ENCODE measurements around the gene COX17. TPM values are rescaled to one million over a fixed set of nuclear protein-coding genes. Genes with fewer than 3 reads are reported as not detected.

The COX17 gene
- total and polyA plus RNA-seq, 2 of the 13 experiments (the other 11 are each of a cell fraction or from before 2014, with no cell fraction given), result 41.4 to 51.0 TPM

DNA sequence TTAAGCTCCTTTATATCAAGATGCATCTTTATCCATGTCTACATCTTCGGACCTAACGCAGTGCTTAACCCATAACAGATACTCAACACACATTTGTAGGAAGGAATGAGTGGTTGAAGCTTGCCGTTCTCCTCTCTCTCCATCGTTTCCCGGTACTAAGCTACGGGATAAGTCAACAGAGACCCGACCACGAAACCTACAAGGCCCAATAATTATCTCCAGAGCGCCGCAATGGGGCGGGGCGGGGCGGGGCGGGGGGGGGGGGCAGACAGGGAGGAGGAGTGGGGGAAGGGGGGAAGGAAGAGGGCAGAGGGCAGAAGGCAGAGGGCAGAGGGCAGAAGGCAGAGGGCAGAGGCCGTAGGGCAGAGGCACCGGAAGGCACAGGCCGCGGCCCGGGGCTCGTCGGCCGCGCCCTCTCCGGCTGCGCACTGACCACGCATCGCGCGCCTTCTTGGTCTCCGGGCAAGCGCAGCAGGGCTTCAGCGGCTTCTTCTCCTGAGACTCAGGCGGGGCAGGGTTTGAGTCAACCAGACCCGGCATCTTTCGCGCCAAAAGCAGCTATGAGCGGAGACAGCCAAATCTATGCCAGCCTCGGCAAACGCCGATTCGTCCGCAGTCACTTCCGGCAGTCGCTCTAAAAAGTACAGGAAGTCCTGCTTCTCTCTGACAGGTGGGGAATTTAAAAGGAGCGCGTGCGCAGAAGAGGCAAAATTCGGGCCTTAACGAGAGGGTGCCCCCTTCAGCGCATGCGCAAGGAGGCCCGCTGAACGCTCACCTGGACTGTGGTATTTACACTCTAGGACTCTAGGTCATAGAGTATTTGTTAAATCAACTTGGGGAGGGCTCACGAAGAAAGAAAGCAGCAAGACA is at the start of gene COX17 (continued):
- TF ChIP-seq, protein P1, sequence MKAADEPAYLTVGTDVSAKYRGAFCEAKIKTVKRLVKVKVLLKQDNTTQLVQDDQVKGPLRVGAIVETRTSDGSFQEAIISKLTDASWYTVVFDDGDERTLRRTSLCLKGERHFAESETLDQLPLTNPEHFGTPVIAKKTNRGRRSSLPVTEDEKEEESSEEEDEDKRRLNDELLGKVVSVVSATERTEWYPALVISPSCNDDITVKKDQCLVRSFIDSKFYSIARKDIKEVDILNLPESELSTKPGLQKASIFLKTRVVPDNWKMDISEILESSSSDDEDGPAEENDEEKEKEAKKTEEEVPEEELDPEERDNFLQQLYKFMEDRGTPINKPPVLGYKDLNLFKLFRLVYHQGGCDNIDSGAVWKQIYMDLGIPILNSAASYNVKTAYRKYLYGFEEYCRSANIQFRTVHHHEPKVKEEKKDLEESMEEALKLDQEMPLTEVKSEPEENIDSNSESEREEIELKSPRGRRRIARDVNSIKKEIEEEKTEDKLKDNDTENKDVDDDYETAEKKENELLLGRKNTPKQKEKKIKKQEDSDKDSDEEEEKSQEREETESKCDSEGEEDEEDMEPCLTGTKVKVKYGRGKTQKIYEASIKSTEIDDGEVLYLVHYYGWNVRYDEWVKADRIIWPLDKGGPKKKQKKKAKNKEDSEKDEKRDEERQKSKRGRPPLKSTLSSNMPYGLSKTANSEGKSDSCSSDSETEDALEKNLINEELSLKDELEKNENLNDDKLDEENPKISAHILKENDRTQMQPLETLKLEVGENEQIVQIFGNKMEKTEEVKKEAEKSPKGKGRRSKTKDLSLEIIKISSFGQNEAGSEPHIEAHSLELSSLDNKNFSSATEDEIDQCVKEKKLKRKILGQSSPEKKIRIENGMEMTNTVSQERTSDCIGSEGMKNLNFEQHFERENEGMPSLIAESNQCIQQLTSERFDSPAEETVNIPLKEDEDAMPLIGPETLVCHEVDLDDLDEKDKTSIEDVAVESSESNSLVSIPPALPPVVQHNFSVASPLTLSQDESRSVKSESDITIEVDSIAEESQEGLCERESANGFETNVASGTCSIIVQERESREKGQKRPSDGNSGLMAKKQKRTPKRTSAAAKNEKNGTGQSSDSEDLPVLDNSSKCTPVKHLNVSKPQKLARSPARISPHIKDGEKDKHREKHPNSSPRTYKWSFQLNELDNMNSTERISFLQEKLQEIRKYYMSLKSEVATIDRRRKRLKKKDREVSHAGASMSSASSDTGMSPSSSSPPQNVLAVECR (CRISPR knock-in tag; IDR thresholded peaks at IDR 0.05; ENCODE audit: borderline replicate concordance), result peak; percentile 93
- peak; percentile 32; the same call in 1 of the 2 replicates for TF ChIP-seq LCORL (IDR thresholded peaks at IDR 0.05)
- no peak; the same call in none of the 2 replicates for TF ChIP-seq LCORL (CRISPR knock-in tag; IDR thresholded peaks at IDR 0.05)
- TF ChIP-seq, protein P2, sequence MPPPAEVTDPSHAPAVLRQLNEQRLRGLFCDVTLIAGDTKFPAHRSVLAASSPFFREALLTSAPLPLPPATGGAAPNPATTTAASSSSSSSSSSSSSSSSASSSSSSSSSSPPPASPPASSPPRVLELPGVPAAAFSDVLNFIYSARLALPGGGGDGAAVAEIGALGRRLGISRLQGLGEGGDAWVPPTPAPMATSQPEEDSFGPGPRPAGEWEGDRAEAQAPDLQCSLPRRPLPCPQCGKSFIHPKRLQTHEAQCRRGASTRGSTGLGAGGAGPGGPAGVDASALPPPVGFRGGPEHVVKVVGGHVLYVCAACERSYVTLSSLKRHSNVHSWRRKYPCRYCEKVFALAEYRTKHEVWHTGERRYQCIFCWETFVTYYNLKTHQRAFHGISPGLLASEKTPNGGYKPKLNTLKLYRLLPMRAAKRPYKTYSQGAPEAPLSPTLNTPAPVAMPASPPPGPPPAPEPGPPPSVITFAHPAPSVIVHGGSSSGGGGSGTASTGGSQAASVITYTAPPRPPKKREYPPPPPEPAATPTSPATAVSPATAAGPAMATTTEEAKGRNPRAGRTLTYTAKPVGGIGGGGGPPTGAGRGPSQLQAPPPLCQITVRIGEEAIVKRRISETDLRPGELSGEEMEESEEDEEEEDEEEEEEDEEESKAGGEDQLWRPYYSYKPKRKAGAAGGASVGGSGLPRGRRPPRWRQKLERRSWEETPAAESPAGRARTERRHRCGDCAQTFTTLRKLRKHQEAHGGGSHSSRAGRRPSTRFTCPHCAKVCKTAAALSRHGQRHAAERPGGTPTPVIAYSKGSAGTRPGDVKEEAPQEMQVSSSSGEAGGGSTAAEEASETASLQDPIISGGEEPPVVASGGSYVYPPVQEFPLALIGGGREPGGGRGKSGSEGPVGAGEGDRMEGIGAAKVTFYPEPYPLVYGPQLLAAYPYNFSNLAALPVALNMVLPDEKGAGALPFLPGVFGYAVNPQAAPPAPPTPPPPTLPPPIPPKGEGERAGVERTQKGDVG (CRISPR knock-in tag; IDR thresholded peaks at IDR 0.05; ENCODE audit: borderline replicate concordance), result no peak
- 0 out of 2 replicates have a peak, but pooled peaks have one; percentile 18 for TF ChIP-seq PITX1 (CRISPR knock-in tag; IDR thresholded peaks at IDR 0.05)
- peak; percentile 97 for TF ChIP-seq ELF4 (CRISPR knock-in tag; IDR thresholded peaks at IDR 0.05; ENCODE audit: borderline replicate concordance)
- TF ChIP-seq POLR2AphosphoS5 (IDR thresholded peaks at IDR 0.05; ENCODE audit: low read depth, low read length), result peak; percentile 63; the same call in 1 of the 2 replicates
- peak; percentile 76; the same call in 1 of the 2 replicates for TF ChIP-seq TGIF2 (CRISPR knock-in tag; IDR thresholded peaks at IDR 0.05)
- TF ChIP-seq DMAP1 (CRISPR knock-in tag; IDR thresholded peaks at IDR 0.05), result peak; percentile 87
- TF ChIP-seq ZSCAN31 (CRISPR knock-in tag; IDR thresholded peaks at IDR 0.05; ENCODE audit: low read depth), result peak; percentile 78; the same call in 1 of the 2 replicates
- TF ChIP-seq ZNF558 (CRISPR knock-in tag; IDR thresholded peaks at IDR 0.05; ENCODE audit: borderline replicate concordance), result peak; percentile 49; the same call in 1 of the 2 replicates
- 0 out of 2 replicates have a peak, but pooled peaks have one; percentile 24 for TF ChIP-seq CREB1 (IDR thresholded peaks at IDR 0.05)
- peak; percentile 54; the same call in 1 of the 2 replicates for TF ChIP-seq CREB1 (CRISPR knock-in tag; IDR thresholded peaks at IDR 0.05)
- TF ChIP-seq AGO2 (optimal IDR thresholded peaks at IDR 0.05; ENCODE audit: low read depth, low read length), result no peak
